Spinal cord (tissue), 10 donors: Measurements from ENCODE around the gene MSMB. TPM values are rescaled to one million over a fixed set of nuclear protein-coding genes. Genes with fewer than 3 reads are reported as not detected.
"Not testable (repeated sequence)": the region's sequence is repeated elsewhere in the genome, so short reads cannot be mapped to it uniquely, and the experiment has no call there.

Source experiments
- DNase-seq, 6 donors: peaks; one replicate each; pipeline versions ENCODE4 v3.0.0 to v3.0.0-alpha.2; 2013 to 2015; ENCODE audit warnings: low spot score in 6 of 6, low read depth in 4 of 6
- H3K27ac ChIP-seq: one replicate; pipeline ENCODE4 v1.5.1; 2013; ENCODE audit warnings: low read depth, low read length, control low read depth
- H3K27me3 ChIP-seq: one replicate; pipeline ENCODE4 v1.6.1; 2013; ENCODE audit warnings: low read length; ENCODE audit not compliant: control insufficient read depth, insufficient read depth
- H3K36me3 ChIP-seq: one replicate; pipeline ENCODE4 v1.6.1; 2013; ENCODE audit warnings: low read length; ENCODE audit not compliant: control insufficient read depth, insufficient read depth
- H3K4me1 ChIP-seq: one replicate; pipeline ENCODE4 v1.6.1; 2013; ENCODE audit warnings: low read length; ENCODE audit not compliant: control insufficient read depth, insufficient read depth
- H3K4me3 ChIP-seq: one replicate; pipeline ENCODE4 v1.5.1; 2013; ENCODE audit warnings: low read depth, low read length, control low read depth
- H3K9me3 ChIP-seq: one replicate; pipeline ENCODE4 v1.6.1; 2013; ENCODE audit warnings: low read length; ENCODE audit not compliant: control insufficient read depth, insufficient read depth
- WGBS: methylation state at CpG from one replicate; pipeline ENCODE4 v1.1.5; 2013; ENCODE audit warnings: missing lambda C conversion rate; ENCODE audit not compliant: insufficient coverage; 5-methylcytosine and 5-hydroxymethylcytosine counted together
- polyA plus RNA-seq, 2 donors: library from polyadenylated mRNA; unstranded; fragments of 120-200 nt; gene quantifications; one replicate each; pipeline ENCODE4 v1.2.1, GENCODE V29; 2013; ENCODE audit not compliant: insufficient read length in 2 of 2
- total RNA-seq, 2 donors: library from RNA; depleted of rRNA in 1 of 2; stranded (reverse); fragments of 120-200 nt in 1 of 2; fragments of >200 nt in 1 of 2; gene quantifications; one replicate each; pipeline versions ENCODE4 v1.2.3 to v1.2.4, GENCODE V29; 2013 to 2014
- donor health status: healthy.

Gene MSMB
- total and polyA plus RNA-seq, 4 donors = not detected

DNA sequence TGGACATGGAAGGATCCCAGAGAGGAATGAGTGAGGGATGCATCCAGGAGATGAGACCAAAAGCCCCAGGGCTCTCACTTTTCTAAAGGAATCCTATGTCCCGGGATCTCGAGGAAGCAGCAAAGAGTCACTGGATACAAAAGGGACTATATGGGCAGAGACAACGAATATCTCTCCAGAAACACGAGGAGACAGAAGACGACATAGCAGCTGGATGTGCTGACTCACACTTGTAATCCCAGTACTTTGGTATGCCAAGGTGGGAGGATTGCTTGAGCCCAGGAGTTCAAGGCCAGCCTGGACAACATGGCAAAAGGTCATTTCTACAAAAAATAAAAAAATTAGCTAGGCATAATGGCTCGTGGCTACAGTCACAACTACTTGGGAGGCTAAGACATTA lies 24.7 kb upstream of the MSMB start:
- H3K27ac ChIP-seq = no peak overlapping the region
- DNase-seq = no peak
- 67% methylated on average over 3 of the region's 6 CpGs for WGBS
- H3K4me3 ChIP-seq = no peak overlapping the region
- no peaks in the 10 kb centered on the region for H3K4me1 ChIP-seq
- H3K27me3 ChIP-seq = no peaks in the 10 kb centered on the region
- no peaks in the 10 kb centered on the region for H3K36me3 ChIP-seq
- no peaks in the 10 kb centered on the region for H3K9me3 ChIP-seq

DNA sequence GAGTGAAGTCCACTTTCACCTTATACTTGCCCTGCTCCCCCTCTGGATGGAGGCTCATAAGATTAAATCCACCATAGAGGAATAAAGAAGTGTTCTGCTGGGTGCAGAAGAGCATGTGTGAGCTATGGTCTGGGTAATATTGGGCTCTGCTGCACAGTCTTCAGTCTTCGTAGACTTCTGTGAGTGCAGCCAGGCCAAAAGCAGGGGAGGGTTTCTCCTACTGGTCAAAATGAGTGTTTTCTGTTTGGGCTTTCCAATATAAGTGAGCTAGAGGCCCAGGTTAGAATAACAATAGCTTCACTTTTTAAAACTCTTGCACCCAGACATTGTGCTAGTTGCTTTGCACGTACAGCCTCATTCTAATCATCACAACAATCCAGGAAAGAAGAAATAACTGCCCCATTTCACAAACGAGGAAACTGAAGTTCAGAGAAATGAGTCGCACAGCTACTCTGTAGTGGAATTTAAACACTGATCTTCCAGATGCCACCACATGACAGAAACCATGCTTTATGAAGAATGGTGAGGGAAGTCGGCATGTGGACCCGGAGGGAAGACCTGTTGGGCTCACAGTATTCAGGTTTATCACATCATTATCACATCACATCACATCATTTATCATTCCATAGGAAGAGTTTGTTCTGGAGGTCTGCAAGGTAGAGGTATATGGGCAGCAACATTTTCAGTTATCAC lies 23.8 kb upstream of the MSMB start:
- Histone ChIP-seq H3K27me3 (no peaks in the 10 kb centered on the region), H3K36me3 (no peaks in the 10 kb centered on the region)
- 100% methylated on average over 1 of the region's 6 CpGs for WGBS

DNA sequence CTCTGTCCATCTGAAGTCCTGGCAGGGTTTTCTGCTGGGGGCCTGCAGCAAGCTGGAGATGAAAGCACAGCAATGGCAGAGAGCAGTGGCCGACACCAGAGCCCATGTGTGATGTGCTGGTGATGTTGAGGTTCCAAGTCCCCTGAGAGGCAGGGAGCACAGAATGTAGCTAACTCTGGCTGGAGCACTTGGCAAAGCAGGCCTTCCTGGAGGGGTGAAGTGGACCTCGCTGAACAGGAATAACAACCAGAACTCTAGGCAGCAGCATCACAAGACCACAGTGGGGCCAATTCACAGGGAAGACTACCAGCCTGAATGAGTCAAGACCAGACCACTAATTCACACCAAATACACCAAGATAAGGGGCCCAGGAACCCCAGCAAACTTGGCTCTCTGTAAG lies 22.8 kb upstream of the MSMB start:
- no peak for DNase-seq
- Histone ChIP-seq H3K9me3 (no peaks in the 10 kb centered on the region), H3K4me1 (no peaks in the 10 kb centered on the region), H3K36me3 (no peaks in the 10 kb centered on the region), H3K4me3 (no peak overlapping the region), H3K27ac (no peak overlapping the region), H3K27me3 (no peaks in the 10 kb centered on the region)
- WGBS = 71% methylated on average over 2 of the region's 2 CpGs

More for the DNA sequence above, 23.8 kb upstream of the MSMB start:
- Histone ChIP-seq H3K27ac (no peak overlapping the region), H3K9me3 (no peaks in the 10 kb centered on the region), H3K4me1 (no peaks in the 10 kb centered on the region), H3K4me3 (no peak overlapping the region)
- DNase-seq = no peak

DNA sequence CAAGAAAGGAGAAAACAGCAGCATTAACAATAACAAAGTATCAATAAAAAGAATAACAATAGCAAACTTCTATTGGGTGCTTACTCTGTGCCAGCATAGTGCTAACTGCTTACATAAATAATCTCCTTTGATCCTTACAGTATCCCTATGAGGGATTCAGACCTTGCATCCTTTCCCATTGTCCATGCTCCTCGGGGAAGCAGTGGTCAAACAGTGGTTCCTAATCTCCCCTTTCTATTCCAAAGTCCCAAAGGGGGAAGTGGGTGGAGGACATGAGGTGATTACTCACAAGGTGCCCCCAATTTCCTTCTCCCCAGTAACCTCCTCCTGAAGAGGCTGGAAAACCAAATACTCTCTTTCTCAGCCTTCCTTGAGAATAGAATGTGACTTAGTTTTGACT lies 22.0 kb upstream of the MSMB start:
- no peaks in the 10 kb centered on the region for H3K9me3 ChIP-seq
- no peak overlapping the region for H3K4me3 ChIP-seq
- WGBS = no CpG with 5 or more reads among the region's 1 CpG
- DNase-seq = no peak
- no peaks in the 10 kb centered on the region for H3K36me3 ChIP-seq
- H3K27me3 ChIP-seq = no peaks in the 10 kb centered on the region
- H3K4me1 ChIP-seq = no peaks in the 10 kb centered on the region
- no peak overlapping the region for H3K27ac ChIP-seq

DNA sequence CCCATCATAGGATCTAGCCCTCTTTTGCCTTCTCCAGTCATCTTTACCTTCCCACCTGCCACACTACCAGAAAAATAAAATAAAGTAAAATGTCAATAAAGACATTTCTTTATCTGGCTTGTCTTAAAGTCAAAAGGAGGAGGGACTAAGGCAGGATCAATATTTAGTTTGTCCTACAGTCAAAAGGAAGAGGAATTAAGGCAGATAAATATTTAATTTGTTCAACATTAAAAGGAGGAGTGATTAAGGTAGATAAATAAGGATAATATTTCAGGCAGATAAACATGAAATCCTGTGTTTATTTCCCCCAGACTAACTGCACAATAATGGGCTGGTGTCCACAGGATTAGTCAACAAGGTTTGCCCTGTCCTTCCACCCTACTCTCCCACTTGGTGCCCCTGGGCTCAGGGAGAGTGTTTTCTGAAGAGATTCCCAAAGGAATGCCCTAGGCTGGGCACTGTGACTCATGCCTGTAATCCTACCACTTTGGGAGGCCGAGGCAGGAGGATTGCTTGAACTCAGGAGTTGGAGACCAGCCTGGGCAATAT lies 18.3 kb upstream of the MSMB start:
- 60% methylated on average over 1 of the region's 1 CpG for WGBS
- no peaks in the 10 kb centered on the region for H3K9me3 ChIP-seq
- no peak overlapping the region for H3K4me3 ChIP-seq
- H3K27me3 ChIP-seq = no peaks in the 10 kb centered on the region
- H3K36me3 ChIP-seq = no peaks in the 10 kb centered on the region
- H3K4me1 ChIP-seq = no peaks in the 10 kb centered on the region
- no peak for DNase-seq
- no peak overlapping the region for H3K27ac ChIP-seq

DNA sequence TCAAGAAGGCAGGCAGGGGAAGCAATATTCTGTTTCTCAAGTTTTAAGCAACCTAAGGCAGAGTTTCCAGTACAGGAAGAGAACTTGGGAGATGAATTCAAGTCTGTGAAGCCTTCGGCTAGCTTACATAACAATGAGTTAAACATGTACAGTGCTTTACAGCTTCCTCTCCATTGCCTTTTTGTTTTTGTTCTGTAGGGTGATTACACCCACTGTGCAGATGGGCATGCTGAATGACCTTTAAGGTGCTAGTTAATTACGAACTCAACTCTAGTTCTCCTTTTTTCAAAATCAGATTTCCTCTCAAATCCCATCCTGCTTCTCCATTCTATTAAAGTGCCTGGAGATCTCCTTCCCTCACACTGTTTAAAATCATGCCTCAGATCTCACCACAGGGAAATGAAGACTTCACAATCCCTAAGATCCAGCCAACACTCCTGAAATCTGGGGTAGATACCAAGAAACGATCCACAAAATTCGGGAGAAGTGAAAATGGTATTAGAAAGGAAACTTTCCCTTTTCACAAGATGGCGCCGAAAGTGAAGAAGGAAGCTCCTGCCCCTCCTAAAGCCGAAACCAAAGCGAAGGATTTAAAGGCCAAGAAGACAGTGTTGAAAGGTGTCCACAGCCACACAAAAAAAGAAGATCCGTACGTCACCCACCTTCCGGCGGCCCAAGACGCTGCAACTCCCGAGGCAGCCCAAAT lies 16.8 kb upstream of the MSMB start:
- 84% methylated on average over 9 of the region's 14 CpGs for whole genome bisulfite sequencing
- H3K36me3 ChIP-seq = no peaks in the 10 kb centered on the region
- DNase-seq = no peak
- no peak overlapping the region for H3K4me3 ChIP-seq
- H3K4me1 ChIP-seq = no peaks in the 10 kb centered on the region
- no peaks in the 10 kb centered on the region for H3K27me3 ChIP-seq
- no peaks in the 10 kb centered on the region for H3K9me3 ChIP-seq
- H3K27ac ChIP-seq = no peak overlapping the region

DNA sequence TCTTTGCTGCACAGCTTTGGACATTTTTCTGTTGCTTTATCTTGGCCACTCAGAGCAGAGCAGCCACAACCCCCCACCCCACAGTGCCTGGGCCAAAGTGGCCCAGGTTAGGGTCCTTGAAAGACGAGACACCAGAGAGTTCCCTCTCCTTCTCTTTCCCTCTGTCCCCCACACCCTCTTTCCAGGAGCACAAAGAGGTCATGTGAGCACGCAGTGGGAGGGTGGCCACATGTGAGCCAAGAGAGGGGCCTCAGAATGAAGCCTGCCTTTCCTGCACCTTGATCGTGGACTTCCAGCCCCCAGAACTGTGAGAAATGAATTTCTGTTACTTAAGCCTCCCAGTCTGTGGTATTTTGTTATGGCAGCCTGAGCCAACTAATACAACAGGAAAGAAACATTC lies 14.6 kb upstream of the MSMB start:
- Histone ChIP-seq H3K27ac (no peak overlapping the region), H3K4me3 (no peak overlapping the region), H3K36me3 (no peaks in the 10 kb centered on the region), H3K9me3 (no peaks in the 10 kb centered on the region), H3K27me3 (no peaks in the 10 kb centered on the region), H3K4me1 (no peaks in the 10 kb centered on the region)
- DNase-seq = no peak
- no CpG with 5 or more reads among the region's 3 CpGs for WGBS

DNA sequence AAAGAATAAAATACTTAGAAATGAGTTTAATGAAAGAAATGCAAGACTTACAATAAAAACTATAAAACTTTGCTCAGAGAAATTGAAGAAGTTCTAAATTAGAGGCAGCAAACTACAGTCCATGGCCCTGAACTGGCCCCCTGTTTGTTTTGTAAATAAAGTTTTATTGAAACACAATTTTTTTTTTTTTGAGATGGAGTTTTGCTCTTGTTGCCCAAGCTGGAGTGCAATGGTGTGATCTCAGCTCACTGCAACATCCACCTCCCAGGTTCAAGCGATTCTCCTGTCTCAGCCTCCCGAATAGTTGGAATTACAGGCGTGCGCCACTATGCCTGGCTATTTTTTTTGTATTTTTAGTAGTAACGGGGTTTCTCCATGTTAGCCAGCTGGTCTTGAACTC lies 11.9 kb upstream of the MSMB start:
- not testable (repeated sequence) for DNase-seq, H3K27me3 ChIP-seq, H3K9me3 ChIP-seq, H3K4me1 ChIP-seq, H3K4me3 ChIP-seq, H3K36me3 ChIP-seq, H3K27ac ChIP-seq
- no CpG with 5 or more reads among the region's 5 CpGs for WGBS

DNA sequence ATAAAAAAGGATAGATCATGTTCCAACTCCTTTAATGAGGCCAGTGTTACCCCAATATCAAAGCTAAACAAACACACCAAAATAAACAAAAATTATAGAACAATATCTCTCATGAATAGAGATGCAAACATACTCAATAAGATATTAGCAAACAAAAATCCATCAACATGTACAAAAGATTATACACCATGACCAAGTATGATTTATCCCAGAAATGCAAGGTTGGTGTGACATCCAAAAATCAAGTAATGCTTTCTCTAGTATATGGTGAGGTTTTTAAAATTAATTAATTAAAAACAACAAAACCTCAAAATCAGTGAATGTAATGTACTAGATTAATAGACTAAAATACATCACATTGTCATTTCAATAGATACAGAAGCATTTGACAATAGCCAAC lies 11.0 kb upstream of the MSMB start:
- Histone ChIP-seq H3K27ac (no peak overlapping the region), H3K4me1 (no peaks in the 10 kb centered on the region), H3K27me3 (no peaks in the 10 kb centered on the region), H3K4me3 (no peak overlapping the region), H3K36me3 (no peaks in the 10 kb centered on the region), H3K9me3 (no peaks in the 10 kb centered on the region)
- no peak for DNase-seq

DNA sequence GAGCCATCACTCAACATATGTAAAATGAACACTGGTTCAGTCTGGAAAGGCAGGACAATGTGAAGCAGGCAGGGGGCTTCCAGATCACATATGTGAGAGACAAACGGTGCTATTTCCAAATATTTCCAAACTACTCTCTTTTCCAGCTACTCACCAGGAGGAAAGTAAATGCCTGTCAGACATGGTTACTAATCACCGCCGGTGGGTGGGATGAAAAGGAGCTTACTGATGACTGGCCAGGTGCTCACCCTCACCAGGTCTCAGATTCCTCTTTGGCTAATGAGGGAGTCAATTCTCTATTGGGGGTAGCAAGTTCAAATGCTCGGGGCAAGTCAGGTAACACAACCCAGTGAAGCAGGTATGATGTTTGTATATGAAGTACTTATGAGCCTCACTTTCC lies 9.7 kb upstream of the MSMB start:
- Histone ChIP-seq H3K4me1 (no peaks in the 10 kb centered on the region), H3K27me3 (no peaks in the 10 kb centered on the region), H3K27ac (no peak overlapping the region), H3K4me3 (no peak overlapping the region), H3K36me3 (no peaks in the 10 kb centered on the region), H3K9me3 (no peaks in the 10 kb centered on the region)
- DNase-seq = no peak
- 100% methylated on average over 2 of the region's 4 CpGs for WGBS
